Upper lobe of left lung (tissue), 4 donors: ENCODE data around the gene MFAP3L.

Experiments
- CTCF ChIP-seq, 6 experiments: fragments of 450-650 bp in 4 of 6; fragments of 200-600 bp in 2 of 6; sonication (generic) in 2 of 6; IDR thresholded peaks; one replicate each; pipeline ENCODE4 v1.5.1; 2016 to 2019; ENCODE audit warnings: antibody characterized with exemption in 6 of 6
- POLR2AphosphoS5 ChIP-seq, 2 donors: sonication (generic); formaldehyde crosslinking; IDR thresholded peaks; one replicate each; pipeline ENCODE4 v1.5.1; 2017; ENCODE audit warnings: antibody characterized with exemption in 2 of 2

- no peak for TF ChIP-seq POLR2AphosphoS5 (IDR thresholded peaks at IDR 0.05)
- TF ChIP-seq CTCF (IDR thresholded peaks at IDR 0.05): no peak
Measured at GRCh38 chr4:169984745-169985144, 41.5 kb downstream of the MFAP3L start.
